ENCODE results near the gene HECA.

HECA gene

GRCh38 chr6:139142262-139142661 lies 7.4 kb downstream of the HECA start:
- Histone ChIP-seq H3K27ac (ENCODE audit: low read depth, low read length) (no peak overlapping the region), H3K9ac (ENCODE audit: low read length) (no peak overlapping the region), H4K20me1 (ENCODE audit: low read depth, low read length) (peaks cover 8% of the 10 kb centered on the region), H3K4me3 (ENCODE audit: insufficient read depth, low read length, poor library complexity, severe bottlenecking) (no peak overlapping the region), H2AFZ (ENCODE audit: low read depth, low read length, severe bottlenecking) (no peak overlapping the region), H3K36me3 (ENCODE audit: low read length) (no peaks in the 10 kb centered on the region; the same call in 1 of the 2 replicates), H3F3A (ENCODE audit: insufficient read depth) (no peaks in the 10 kb centered on the region), H3K4me2 (ENCODE audit: low read depth, low read length, poor library complexity, severe bottlenecking) (no peak overlapping the region), H3K27me3 (ENCODE audit: low read length) (no peaks in the 10 kb centered on the region), H3K9me2 (replicated peaks; ENCODE audit: insufficient read depth, low read length) (no peaks in the 10 kb centered on the region), H3K9me3 (ENCODE audit: insufficient read depth, low read length) (no peaks in the 10 kb centered on the region), H3K79me2 (ENCODE audit: insufficient read depth, low read length) (peaks cover 71% of the 10 kb centered on the region)
- TF ChIP-seq EZH2phosphoT487 (conservative IDR thresholded peaks at IDR 0.05; ENCODE audit: low read length) = no peak
- TF ChIP-seq, protein P1, sequence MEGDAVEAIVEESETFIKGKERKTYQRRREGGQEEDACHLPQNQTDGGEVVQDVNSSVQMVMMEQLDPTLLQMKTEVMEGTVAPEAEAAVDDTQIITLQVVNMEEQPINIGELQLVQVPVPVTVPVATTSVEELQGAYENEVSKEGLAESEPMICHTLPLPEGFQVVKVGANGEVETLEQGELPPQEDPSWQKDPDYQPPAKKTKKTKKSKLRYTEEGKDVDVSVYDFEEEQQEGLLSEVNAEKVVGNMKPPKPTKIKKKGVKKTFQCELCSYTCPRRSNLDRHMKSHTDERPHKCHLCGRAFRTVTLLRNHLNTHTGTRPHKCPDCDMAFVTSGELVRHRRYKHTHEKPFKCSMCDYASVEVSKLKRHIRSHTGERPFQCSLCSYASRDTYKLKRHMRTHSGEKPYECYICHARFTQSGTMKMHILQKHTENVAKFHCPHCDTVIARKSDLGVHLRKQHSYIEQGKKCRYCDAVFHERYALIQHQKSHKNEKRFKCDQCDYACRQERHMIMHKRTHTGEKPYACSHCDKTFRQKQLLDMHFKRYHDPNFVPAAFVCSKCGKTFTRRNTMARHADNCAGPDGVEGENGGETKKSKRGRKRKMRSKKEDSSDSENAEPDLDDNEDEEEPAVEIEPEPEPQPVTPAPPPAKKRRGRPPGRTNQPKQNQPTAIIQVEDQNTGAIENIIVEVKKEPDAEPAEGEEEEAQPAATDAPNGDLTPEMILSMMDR (IDR thresholded peaks at IDR 0.05; ENCODE audit: insufficient read depth, low read length, poor library complexity, severe bottlenecking) = no peak

DNA sequence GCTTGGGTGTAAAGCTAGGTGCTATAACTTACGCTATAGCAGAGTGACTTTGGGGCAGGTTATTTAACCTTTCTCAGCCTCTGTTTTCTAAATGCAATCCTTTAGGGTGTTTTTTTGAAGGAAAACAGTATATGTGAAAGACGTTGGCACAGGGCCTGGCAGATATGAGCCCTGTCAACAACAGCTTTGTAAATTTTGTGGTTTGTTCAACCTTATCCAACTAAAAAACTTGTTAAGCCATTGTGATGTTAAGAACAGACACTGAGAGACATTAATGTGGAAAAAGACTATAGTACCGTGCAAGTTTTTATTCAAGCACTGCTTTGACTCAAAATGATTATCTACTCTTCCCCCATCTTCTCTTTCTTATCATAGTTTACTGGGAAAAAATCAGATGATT lies 8.2 kb downstream of the HECA start:
- Histone ChIP-seq H3K9me2 (replicated peaks; ENCODE audit: insufficient read depth, low read length) (no peaks in the 10 kb centered on the region), H3K9ac (ENCODE audit: low read length) (no peak overlapping the region), H3K9me3 (ENCODE audit: insufficient read depth, low read length) (no peaks in the 10 kb centered on the region), H3K27ac (ENCODE audit: low read depth, low read length) (no peak overlapping the region), H3K36me3 (ENCODE audit: low read length) (no peaks in the 10 kb centered on the region; the same call in 1 of the 2 replicates), H4K20me1 (ENCODE audit: low read depth, low read length) (peaks cover 12% of the 10 kb centered on the region), H2AFZ (ENCODE audit: low read depth, low read length, severe bottlenecking) (no peak overlapping the region), H3K27me3 (ENCODE audit: low read length) (no peaks in the 10 kb centered on the region), H3K4me2 (ENCODE audit: low read depth, low read length, poor library complexity, severe bottlenecking) (no peak overlapping the region), H3K79me2 (ENCODE audit: insufficient read depth, low read length) (peaks cover 71% of the 10 kb centered on the region), H3F3A (ENCODE audit: insufficient read depth) (no peaks in the 10 kb centered on the region), H3K4me3 (ENCODE audit: insufficient read depth, low read length, poor library complexity, severe bottlenecking) (no peak overlapping the region)
- no peak for TF ChIP-seq EZH2phosphoT487 (conservative IDR thresholded peaks at IDR 0.05; ENCODE audit: low read length)
- TF ChIP-seq, protein P1 (IDR thresholded peaks at IDR 0.05; ENCODE audit: insufficient read depth, low read length, poor library complexity, severe bottlenecking) = no peak

DNA sequence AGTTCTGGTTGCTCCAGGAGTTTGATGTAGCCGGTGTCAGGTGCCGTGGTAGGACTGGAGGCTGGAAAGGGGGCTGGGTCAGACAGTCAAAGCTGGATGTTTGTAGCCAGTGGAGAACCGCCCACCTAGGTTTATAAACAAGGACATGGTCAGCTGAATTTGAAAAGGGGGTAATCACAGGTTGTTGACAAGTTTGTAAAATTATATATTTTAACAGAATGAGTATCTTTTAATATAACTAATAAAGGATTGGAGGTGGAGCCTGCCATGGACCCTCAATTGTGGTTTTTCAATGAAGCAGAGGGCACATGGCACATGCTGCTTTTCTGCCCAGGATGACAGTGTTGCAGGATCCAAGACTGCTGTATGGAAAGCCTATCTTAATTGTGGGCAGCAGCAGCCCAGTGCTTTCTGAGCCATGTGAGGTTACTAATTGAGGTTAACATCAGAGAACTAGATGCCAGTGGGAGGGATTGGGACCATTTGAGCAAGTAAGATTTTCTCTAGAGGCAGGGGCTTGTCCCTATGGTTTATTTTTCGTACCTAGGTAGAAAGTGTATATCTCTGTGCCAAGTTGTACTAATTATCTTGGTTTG lies 9.7 kb downstream of the HECA start:
- Histone ChIP-seq H3K27ac (ENCODE audit: low read depth, low read length) (no peak overlapping the region), H3K9ac (ENCODE audit: low read length) (no peak overlapping the region), H3K27me3 (ENCODE audit: low read length) (no peaks in the 10 kb centered on the region), H3K36me3 (ENCODE audit: low read length) (no peaks in the 10 kb centered on the region), H2AFZ (ENCODE audit: low read depth, low read length, severe bottlenecking) (no peak overlapping the region), H3K79me2 (ENCODE audit: insufficient read depth, low read length) (peaks cover 71% of the 10 kb centered on the region), H3K4me3 (ENCODE audit: insufficient read depth, low read length, poor library complexity, severe bottlenecking) (no peak overlapping the region), H3F3A (ENCODE audit: insufficient read depth) (no peaks in the 10 kb centered on the region), H3K9me2 (replicated peaks; ENCODE audit: insufficient read depth, low read length) (no peaks in the 10 kb centered on the region), H4K20me1 (ENCODE audit: low read depth, low read length) (peaks cover 18% of the 10 kb centered on the region), H3K9me3 (ENCODE audit: insufficient read depth, low read length) (no peaks in the 10 kb centered on the region), H3K4me2 (ENCODE audit: low read depth, low read length, poor library complexity, severe bottlenecking) (no peak overlapping the region)
- TF ChIP-seq, protein P1 (IDR thresholded peaks at IDR 0.05; ENCODE audit: insufficient read depth, low read length, poor library complexity, severe bottlenecking) = no peak
- no peak for TF ChIP-seq EZH2phosphoT487 (conservative IDR thresholded peaks at IDR 0.05; ENCODE audit: low read length)
